SK-N-SH treated with all-trans-retinoic acid at 6 μM for 48 hours (cell line): ENCODE measurements around the gene PTF1A.

Experiments used
- ARNTL ChIP-seq: fragments of 450-650 bp; formaldehyde crosslinking; IDR thresholded peaks from 2 replicates; pipeline ENCODE4 v1.5.0; 2020; ENCODE audit warnings: low read depth, mild to moderate bottlenecking, moderate library complexity, borderline replicate concordance
- CSDC2 ChIP-seq: fragments of 250-450 bp; sonication (Bioruptor Pico); IDR thresholded peaks from 2 replicates; pipeline ENCODE4 v1.5.0; 2020; ENCODE audit warnings: mild to moderate bottlenecking, moderate library complexity
- GLIS3 ChIP-seq: fragments of 250-450 bp; sonication (Bioruptor Pico); IDR thresholded peaks from 2 replicates; pipeline ENCODE4 v1.5.0; 2020; ENCODE audit warnings: mild to moderate bottlenecking, moderate library complexity
- RARB ChIP-seq: fragments of 250-450 bp; sonication (Bioruptor Pico); IDR thresholded peaks from 2 replicates; pipeline ENCODE4 v1.8.0; 2021; ENCODE audit warnings: mild to moderate bottlenecking, moderate library complexity
- SNAI2 ChIP-seq: fragments of 250-450 bp; sonication (Bioruptor Pico); IDR thresholded peaks from 2 replicates; pipeline ENCODE4 v1.5.0; 2020; ENCODE audit warnings: mild to moderate bottlenecking, moderate library complexity
- TOX ChIP-seq: fragments of 250-450 bp; sonication (Bioruptor Pico); IDR thresholded peaks from 2 replicates; pipeline ENCODE4 v1.8.0; 2021; ENCODE audit warnings: mild to moderate bottlenecking, moderate library complexity, borderline replicate concordance
- ZFP3 ChIP-seq: fragments of 250-450 bp; sonication (Bioruptor Pico); IDR thresholded peaks from 2 replicates; pipeline ENCODE4 v1.5.0; 2020; ENCODE audit warnings: mild to moderate bottlenecking, moderate library complexity
- ZFP30 ChIP-seq: fragments of 450-650 bp; formaldehyde crosslinking; IDR thresholded peaks from 2 replicates; pipeline ENCODE4 v1.5.0; 2022; ENCODE audit warnings: mild to moderate bottlenecking, moderate library complexity
- ZNF565 ChIP-seq: fragments of 450-650 bp; formaldehyde crosslinking; conservative IDR thresholded peaks from 2 replicates; pipeline ENCODE4 v1.5.0; 2020; ENCODE audit warnings: low read depth, mild to moderate bottlenecking, moderate library complexity
- ZNF70 ChIP-seq: fragments of 450-650 bp; formaldehyde crosslinking; IDR thresholded peaks from 2 replicates; pipeline ENCODE4 v1.5.0; 2020; ENCODE audit warnings: mild to moderate bottlenecking, moderate library complexity
- ZNF8 ChIP-seq: fragments of 450-650 bp; formaldehyde crosslinking; IDR thresholded peaks from 2 replicates; pipeline ENCODE4 v1.5.0; 2020; ENCODE audit warnings: mild to moderate bottlenecking, moderate library complexity
- TF ChIP-seq, protein P1 (sequence below): fragments of 250-450 bp; sonication (Bioruptor Pico); IDR thresholded peaks from 2 replicates; pipeline ENCODE4 v1.5.1; 2021; ENCODE audit warnings: mild to moderate bottlenecking, moderate library complexity
- TF ChIP-seq, protein P2 (sequence below): fragments of 250-450 bp; sonication (Bioruptor Pico); IDR thresholded peaks from 2 replicates; pipeline ENCODE4 v1.5.1; 2020; ENCODE audit warnings: low read depth, mild to moderate bottlenecking, moderate library complexity
- TF ChIP-seq, protein P3 (sequence below): fragments of 250-450 bp; sonication (Bioruptor Pico); IDR thresholded peaks from 2 replicates; pipeline ENCODE4 v1.8.0; 2021; ENCODE audit warnings: low read depth, mild to moderate bottlenecking, moderate library complexity, borderline replicate concordance

DNA sequence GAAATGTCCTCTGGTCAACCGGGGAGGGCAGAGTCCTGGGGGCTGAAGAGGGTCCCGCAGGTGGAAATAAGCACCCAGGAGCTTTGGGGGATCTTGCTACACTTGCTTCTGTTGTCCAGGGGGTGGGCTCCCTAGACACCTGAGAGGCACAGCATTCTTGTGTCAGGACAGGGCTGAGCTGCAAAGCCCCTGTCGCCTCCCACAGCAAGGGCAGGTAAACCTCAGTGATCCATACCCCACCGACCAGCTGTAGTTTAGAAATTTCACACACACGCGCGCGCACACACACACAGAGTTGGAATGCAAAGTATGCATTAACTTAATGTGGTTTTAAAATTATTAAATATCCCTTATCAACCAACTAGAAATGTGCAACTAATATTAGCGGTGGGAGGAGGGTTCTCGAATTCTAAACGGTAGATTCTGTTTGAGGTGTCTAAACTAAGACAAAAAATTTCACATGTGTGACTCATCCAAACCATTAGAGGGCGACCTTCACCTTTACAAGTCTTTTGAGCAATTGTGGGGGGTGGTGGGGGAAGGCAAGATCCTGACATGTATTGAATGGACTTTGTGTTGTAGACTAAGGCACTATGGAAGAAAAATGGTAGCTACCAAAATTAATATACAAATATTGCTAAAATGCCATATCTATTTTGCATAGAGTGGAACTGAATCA lies 34.3 kb upstream of the PTF1A start:
- TF ChIP-seq SNAI2 (CRISPR knock-in tag) (no peak), ARNTL (no peak), TOX (CRISPR knock-in tag) (no peak), ZNF8 (CRISPR knock-in tag) (no peak), ZNF565 (CRISPR knock-in tag) (no peak), CSDC2 (CRISPR knock-in tag) (no peak), RARB (no peak), ZFP30 (CRISPR knock-in tag) (no peak), GLIS3 (CRISPR knock-in tag) (no peak), ZFP3 (CRISPR knock-in tag) (no peak), ZNF70 (no peak)
- TF ChIP-seq, protein P1, sequence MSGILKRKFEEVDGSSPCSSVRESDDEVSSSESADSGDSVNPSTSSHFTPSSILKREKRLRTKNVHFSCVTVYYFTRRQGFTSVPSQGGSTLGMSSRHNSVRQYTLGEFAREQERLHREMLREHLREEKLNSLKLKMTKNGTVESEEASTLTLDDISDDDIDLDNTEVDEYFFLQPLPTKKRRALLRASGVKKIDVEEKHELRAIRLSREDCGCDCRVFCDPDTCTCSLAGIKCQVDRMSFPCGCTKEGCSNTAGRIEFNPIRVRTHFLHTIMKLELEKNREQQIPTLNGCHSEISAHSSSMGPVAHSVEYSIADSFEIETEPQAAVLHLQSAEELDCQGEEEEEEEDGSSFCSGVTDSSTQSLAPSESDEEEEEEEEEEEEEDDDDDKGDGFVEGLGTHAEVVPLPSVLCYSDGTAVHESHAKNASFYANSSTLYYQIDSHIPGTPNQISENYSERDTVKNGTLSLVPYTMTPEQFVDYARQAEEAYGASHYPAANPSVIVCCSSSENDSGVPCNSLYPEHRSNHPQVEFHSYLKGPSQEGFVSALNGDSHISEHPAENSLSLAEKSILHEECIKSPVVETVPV (CRISPR knock-in tag) = no peak
- TF ChIP-seq, protein P2, sequence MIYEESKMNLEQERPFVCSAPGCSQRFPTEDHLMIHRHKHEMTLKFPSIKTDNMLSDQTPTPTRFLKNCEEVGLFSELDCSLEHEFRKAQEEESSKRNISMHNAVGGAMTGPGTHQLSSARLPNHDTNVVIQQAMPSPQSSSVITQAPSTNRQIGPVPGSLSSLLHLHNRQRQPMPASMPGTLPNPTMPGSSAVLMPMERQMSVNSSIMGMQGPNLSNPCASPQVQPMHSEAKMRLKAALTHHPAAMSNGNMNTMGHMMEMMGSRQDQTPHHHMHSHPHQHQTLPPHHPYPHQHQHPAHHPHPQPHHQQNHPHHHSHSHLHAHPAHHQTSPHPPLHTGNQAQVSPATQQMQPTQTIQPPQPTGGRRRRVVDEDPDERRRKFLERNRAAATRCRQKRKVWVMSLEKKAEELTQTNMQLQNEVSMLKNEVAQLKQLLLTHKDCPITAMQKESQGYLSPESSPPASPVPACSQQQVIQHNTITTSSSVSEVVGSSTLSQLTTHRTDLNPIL (CRISPR knock-in tag) = no peak
- TF ChIP-seq, protein P3, sequence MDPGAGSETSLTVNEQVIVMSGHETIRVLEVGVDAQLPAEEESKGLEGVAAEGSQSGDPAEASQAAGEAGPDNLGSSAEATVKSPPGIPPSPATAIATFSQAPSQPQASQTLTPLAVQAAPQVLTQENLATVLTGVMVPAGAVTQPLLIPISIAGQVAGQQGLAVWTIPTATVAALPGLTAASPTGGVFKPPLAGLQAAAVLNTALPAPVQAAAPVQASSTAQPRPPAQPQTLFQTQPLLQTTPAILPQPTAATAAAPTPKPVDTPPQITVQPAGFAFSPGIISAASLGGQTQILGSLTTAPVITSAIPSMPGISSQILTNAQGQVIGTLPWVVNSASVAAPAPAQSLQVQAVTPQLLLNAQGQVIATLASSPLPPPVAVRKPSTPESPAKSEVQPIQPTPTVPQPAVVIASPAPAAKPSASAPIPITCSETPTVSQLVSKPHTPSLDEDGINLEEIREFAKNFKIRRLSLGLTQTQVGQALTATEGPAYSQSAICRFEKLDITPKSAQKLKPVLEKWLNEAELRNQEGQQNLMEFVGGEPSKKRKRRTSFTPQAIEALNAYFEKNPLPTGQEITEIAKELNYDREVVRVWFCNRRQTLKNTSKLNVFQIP (CRISPR knock-in tag) = no peak
